WTC11 (cell line): ENCODE results near the gene BTBD7. TPM values are rescaled to one million over a fixed set of nuclear protein-coding genes. Genes with fewer than 3 reads are reported as not detected.
A peak's percentile ranks its signal among the peaks of the same experiment; 100 is the strongest.

Experiments used
- ATAC-seq: fragments of 200-7000 bp; cut with Tn5 transposase; 2 replicates; pipeline ENCODE4 v1.10.0; 2021; ENCODE audit warnings: mild to moderate bottlenecking, moderate library complexity
- CTCF ChIA-PET: fragments of 300-600 bp; sonication (Branson Sonifier 250); formaldehyde crosslinking; loops from one replicate; lab custom pipeline; 2021; ENCODE audit warnings: antibody characterized with exemption; lab: Charles Lee
- POLR2A ChIA-PET: fragments of 350-600 bp; sonication (Branson Sonifier 250); formaldehyde crosslinking; loops from one replicate; lab custom pipeline; 2021; ENCODE audit warnings: antibody characterized with exemption; lab: Charles Lee
- DNase-seq: peaks from one replicate; pipeline ENCODE4 v3.0.0; 2021; ENCODE audit warnings: low spot score
- H3K27ac Mint-ChIP-seq: 2 replicates; pipeline ENCODE4 v1.8.0; 2021; ENCODE audit warnings: mixed read lengths
- H3K27me3 Mint-ChIP-seq: 2 replicates; pipeline ENCODE4 v1.8.0; 2021; ENCODE audit warnings: low read depth, mild to moderate bottlenecking, moderate library complexity, mixed read lengths
- H3K36me3 Mint-ChIP-seq: 2 replicates; pipeline ENCODE4 v1.8.0; 2021; ENCODE audit warnings: mixed read lengths
- H3K4me1 Mint-ChIP-seq: 2 replicates; pipeline ENCODE4 v1.8.0; 2022; ENCODE audit warnings: mixed read lengths
- H3K4me3 Mint-ChIP-seq: 2 replicates; pipeline ENCODE4 v1.8.0; 2021; ENCODE audit warnings: mild to moderate bottlenecking, moderate library complexity, mixed read lengths
- H3K9me3 Mint-ChIP-seq: 2 replicates; pipeline ENCODE4 v1.8.0; 2021; ENCODE audit warnings: mixed read lengths
- CBFB ChIP-seq: sonication (generic); formaldehyde crosslinking; IDR thresholded peaks from 2 replicates; pipeline ENCODE4 v1.8.1; 2022; ENCODE audit warnings: mild to moderate bottlenecking, low read depth, missing genetic modification reagents
- ELF4 ChIP-seq: sonication (generic); formaldehyde crosslinking; IDR thresholded peaks from 2 replicates; pipeline ENCODE4 v1.8.1; 2022; ENCODE audit warnings: low read depth, mild to moderate bottlenecking, moderate library complexity, missing genetic modification reagents
- ESRRA ChIP-seq: sonication (generic); formaldehyde crosslinking; IDR thresholded peaks from 2 replicates; pipeline ENCODE4 v1.8.1; 2022; ENCODE audit warnings: mild to moderate bottlenecking, missing genetic modification reagents, borderline replicate concordance
- FOXK1 ChIP-seq: sonication (generic); formaldehyde crosslinking; IDR thresholded peaks from 2 replicates; pipeline ENCODE4 v1.8.0; 2022; ENCODE audit warnings: mild to moderate bottlenecking, moderate library complexity, missing genetic modification reagents
- GABPB1 ChIP-seq: sonication (generic); formaldehyde crosslinking; IDR thresholded peaks from 2 replicates; pipeline ENCODE4 v1.8.1; 2023; ENCODE audit warnings: mild to moderate bottlenecking, missing genetic modification reagents
- MYBL2 ChIP-seq: sonication (generic); formaldehyde crosslinking; IDR thresholded peaks from 2 replicates; pipeline ENCODE4 v1.8.1; 2023; ENCODE audit warnings: mild to moderate bottlenecking, moderate library complexity, missing genetic modification reagents
- NFATC4 ChIP-seq: fragments of 250-450 bp; sonication (Bioruptor Pico); IDR thresholded peaks from 2 replicates; pipeline ENCODE4 v1.9.0; 2021; ENCODE audit warnings: mild to moderate bottlenecking
- OVOL2 ChIP-seq: fragments of 250-450 bp; sonication (Bioruptor Pico); IDR thresholded peaks from 2 replicates; pipeline ENCODE4 v1.9.0; 2021; ENCODE audit warnings: mild to moderate bottlenecking, borderline replicate concordance
- SOX15 ChIP-seq: fragments of 250-450 bp; sonication (Bioruptor Pico); IDR thresholded peaks from 2 replicates; pipeline ENCODE4 v1.9.0; 2021; ENCODE audit warnings: mild to moderate bottlenecking
- SP1 ChIP-seq: sonication (generic); formaldehyde crosslinking; conservative IDR thresholded peaks from 2 replicates; pipeline ENCODE4 v1.8.1; 2022; ENCODE audit warnings: missing genetic modification reagents
- TEAD1 ChIP-seq: sonication (generic); formaldehyde crosslinking; IDR thresholded peaks from 2 replicates; pipeline ENCODE4 v1.8.0; 2022; ENCODE audit warnings: mild to moderate bottlenecking, missing genetic modification reagents
- ZNF219 ChIP-seq: sonication (generic); formaldehyde crosslinking; IDR thresholded peaks from 2 replicates; pipeline ENCODE4 v1.8.0; 2023; ENCODE audit warnings: missing genetic modification reagents, mild to moderate bottlenecking, borderline replicate concordance
- total RNA-seq: library from RNA; stranded (reverse); gene quantifications from 3 replicates; pipeline ENCODE4 v1.2.3, GENCODE V29; 2021
- TF ChIP-seq, protein P1 (sequence below): sonication (generic); formaldehyde crosslinking; conservative IDR thresholded peaks from 2 replicates; pipeline ENCODE4 v1.8.1; 2022; ENCODE audit warnings: mild to moderate bottlenecking, missing genetic modification reagents
- TF ChIP-seq, protein P2 (sequence below): sonication (generic); formaldehyde crosslinking; IDR thresholded peaks from 2 replicates; pipeline ENCODE4 v1.8.1; 2023; ENCODE audit warnings: mild to moderate bottlenecking, missing genetic modification reagents, moderate library complexity
- TF ChIP-seq, protein P3 (sequence below): sonication (generic); formaldehyde crosslinking; IDR thresholded peaks from 2 replicates; pipeline ENCODE4 v1.8.1; 2022; ENCODE audit warnings: mild to moderate bottlenecking, moderate library complexity, missing genetic modification reagents
- TF ChIP-seq, protein P4 (sequence below): sonication (generic); formaldehyde crosslinking; conservative IDR thresholded peaks from 2 replicates; pipeline ENCODE4 v1.8.1; 2023; ENCODE audit warnings: mild to moderate bottlenecking, low read depth, missing genetic modification reagents, moderate library complexity
- TF ChIP-seq, protein P5 (sequence below): sonication (generic); formaldehyde crosslinking; IDR thresholded peaks from 2 replicates; pipeline ENCODE4 v1.8.0; 2022; ENCODE audit warnings: missing genetic modification reagents
- TF ChIP-seq, protein P6 (sequence below): fragments of 250-450 bp; sonication (Bioruptor Pico); IDR thresholded peaks from 2 replicates; pipeline ENCODE4 v1.9.0; 2021; ENCODE audit warnings: mild to moderate bottlenecking
- TF ChIP-seq, protein P7 (sequence below): fragments of 250-450 bp; sonication (Bioruptor Pico); IDR thresholded peaks from 2 replicates; pipeline ENCODE4 v1.8.0; 2021; ENCODE audit warnings: mild to moderate bottlenecking
- TF ChIP-seq, protein P8 (sequence below): fragments of 200-600 bp; IDR thresholded peaks from 2 replicates; pipeline ENCODE4 v1.8.0; 2022; ENCODE audit warnings: antibody characterized with exemption
- TF ChIP-seq, protein P9 (sequence below): sonication (generic); formaldehyde crosslinking; IDR thresholded peaks from 2 replicates; pipeline ENCODE4 v1.8.0; 2023; ENCODE audit warnings: missing genetic modification reagents

BTBD7 gene
- total RNA-seq, 1 experiment from 2014 or later, result 34.1 TPM

DNA sequence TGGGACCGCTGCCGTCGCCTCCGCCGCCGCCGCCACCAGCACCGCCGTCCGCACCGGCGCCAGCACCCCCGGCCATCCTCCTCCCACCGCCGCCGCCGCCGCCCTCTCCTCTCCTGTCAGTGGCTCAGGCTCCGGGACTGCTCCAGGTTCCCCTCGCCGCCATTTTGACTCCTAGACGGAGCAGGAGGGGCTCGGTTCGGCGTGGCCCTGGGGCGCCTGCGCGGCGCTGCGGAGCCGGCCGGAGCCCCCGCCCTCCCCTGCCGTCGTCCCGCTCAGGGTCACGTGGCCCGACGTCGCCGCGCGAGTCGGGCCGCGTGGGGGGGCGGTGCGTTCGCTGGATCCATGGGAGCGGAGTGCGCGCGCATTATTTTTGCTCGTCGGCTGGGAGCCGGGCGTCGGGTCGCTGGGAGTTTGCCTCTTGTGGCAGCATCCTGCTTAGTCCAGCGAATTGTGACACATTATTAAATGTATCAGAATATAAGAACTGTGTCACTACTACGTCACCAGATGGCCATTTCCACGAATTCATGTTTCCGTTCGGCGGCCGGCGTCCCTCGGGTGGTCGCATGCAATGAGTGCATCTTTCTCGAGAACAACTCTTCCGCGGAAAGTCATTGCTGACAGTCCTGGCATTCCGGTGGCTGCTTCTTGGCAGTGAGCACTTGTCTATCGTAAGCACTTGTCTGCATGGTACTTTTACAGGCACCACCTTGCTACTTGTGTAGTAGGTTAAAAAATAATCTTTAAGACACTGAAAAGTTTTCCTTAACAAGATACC, at the start of gene BTBD7 (continued):
- TF ChIP-seq OVOL2 (CRISPR knock-in tag) (no peak), SOX15 (CRISPR knock-in tag) (no peak), TEAD1 (CRISPR knock-in tag) (peak; percentile 44; the same call in 1 of the 2 replicates), MYBL2 (CRISPR knock-in tag) (0 out of 2 replicates have a peak, but pooled peaks have one; percentile 36), NFATC4 (CRISPR knock-in tag) (no peak), GABPB1 (CRISPR knock-in tag) (peak; percentile 16; the same call in 1 of the 2 replicates), SP1 (CRISPR knock-in tag) (peak; percentile 63; the same call in 1 of the 2 replicates), ELF4 (0 out of 2 replicates have a peak, but pooled peaks have one; percentile 75), ESRRA (CRISPR knock-in tag) (0 out of 2 replicates have a peak, but pooled peaks have one; percentile 72), FOXK1 (CRISPR knock-in tag) (peak; percentile 60; the same call in 1 of the 2 replicates)
- TF ChIP-seq, protein P1, sequence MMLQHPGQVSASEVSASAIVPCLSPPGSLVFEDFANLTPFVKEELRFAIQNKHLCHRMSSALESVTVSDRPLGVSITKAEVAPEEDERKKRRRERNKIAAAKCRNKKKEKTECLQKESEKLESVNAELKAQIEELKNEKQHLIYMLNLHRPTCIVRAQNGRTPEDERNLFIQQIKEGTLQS (CRISPR knock-in tag), result no peak
- TF ChIP-seq, protein P2, sequence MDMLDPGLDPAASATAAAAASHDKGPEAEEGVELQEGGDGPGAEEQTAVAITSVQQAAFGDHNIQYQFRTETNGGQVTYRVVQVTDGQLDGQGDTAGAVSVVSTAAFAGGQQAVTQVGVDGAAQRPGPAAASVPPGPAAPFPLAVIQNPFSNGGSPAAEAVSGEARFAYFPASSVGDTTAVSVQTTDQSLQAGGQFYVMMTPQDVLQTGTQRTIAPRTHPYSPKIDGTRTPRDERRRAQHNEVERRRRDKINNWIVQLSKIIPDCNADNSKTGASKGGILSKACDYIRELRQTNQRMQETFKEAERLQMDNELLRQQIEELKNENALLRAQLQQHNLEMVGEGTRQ, result peak; percentile 97
- TF ChIP-seq, protein P3, sequence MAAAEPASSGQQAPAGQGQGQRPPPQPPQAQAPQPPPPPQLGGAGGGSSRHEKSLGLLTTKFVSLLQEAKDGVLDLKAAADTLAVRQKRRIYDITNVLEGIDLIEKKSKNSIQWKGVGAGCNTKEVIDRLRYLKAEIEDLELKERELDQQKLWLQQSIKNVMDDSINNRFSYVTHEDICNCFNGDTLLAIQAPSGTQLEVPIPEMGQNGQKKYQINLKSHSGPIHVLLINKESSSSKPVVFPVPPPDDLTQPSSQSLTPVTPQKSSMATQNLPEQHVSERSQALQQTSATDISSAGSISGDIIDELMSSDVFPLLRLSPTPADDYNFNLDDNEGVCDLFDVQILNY (CRISPR knock-in tag), result peak; percentile 91; the same call in 1 of the 2 replicates
- TF ChIP-seq, protein P4, sequence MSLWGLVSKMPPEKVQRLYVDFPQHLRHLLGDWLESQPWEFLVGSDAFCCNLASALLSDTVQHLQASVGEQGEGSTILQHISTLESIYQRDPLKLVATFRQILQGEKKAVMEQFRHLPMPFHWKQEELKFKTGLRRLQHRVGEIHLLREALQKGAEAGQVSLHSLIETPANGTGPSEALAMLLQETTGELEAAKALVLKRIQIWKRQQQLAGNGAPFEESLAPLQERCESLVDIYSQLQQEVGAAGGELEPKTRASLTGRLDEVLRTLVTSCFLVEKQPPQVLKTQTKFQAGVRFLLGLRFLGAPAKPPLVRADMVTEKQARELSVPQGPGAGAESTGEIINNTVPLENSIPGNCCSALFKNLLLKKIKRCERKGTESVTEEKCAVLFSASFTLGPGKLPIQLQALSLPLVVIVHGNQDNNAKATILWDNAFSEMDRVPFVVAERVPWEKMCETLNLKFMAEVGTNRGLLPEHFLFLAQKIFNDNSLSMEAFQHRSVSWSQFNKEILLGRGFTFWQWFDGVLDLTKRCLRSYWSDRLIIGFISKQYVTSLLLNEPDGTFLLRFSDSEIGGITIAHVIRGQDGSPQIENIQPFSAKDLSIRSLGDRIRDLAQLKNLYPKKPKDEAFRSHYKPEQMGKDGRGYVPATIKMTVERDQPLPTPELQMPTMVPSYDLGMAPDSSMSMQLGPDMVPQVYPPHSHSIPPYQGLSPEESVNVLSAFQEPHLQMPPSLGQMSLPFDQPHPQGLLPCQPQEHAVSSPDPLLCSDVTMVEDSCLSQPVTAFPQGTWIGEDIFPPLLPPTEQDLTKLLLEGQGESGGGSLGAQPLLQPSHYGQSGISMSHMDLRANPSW (CRISPR knock-in tag), result no peak

DNA sequence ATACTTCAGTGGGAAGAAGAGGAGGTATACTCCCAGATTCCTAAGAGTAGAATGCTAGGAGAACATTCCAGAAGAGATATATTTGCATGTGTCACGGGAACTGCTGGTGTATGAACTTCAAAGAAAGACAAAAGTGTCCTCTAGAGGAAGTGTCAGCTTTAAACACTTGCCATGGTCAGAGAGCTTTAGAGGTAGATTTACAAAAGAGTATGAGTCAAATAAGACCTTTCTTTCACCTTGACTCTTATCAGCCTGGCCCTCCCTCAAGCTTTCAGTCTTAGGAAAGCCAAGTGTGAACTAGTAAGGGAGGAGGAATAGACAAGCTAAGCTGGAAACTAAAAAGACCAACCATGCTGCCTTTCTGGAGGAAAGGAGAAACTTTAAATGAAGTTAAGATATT, 48.8 kb upstream of the BTBD7 start:
- Mint-ChIP-seq H3K4me3 (no peak overlapping the region), H3K27ac (no peak overlapping the region), H3K4me1 (no peaks in the 10 kb centered on the region), H3K9me3 (peaks cover 17% of the 10 kb centered on the region), H3K36me3 (peaks cover 3% of the 10 kb centered on the region; the same call in 1 of the 2 replicates), H3K27me3 (peaks cover 3% of the 10 kb centered on the region)
- ChIA-PET POLR2A (no interaction called here), CTCF (no interaction called here)
- no peak for DNase-seq
- no peak for ATAC-seq
- TF ChIP-seq, protein P5, sequence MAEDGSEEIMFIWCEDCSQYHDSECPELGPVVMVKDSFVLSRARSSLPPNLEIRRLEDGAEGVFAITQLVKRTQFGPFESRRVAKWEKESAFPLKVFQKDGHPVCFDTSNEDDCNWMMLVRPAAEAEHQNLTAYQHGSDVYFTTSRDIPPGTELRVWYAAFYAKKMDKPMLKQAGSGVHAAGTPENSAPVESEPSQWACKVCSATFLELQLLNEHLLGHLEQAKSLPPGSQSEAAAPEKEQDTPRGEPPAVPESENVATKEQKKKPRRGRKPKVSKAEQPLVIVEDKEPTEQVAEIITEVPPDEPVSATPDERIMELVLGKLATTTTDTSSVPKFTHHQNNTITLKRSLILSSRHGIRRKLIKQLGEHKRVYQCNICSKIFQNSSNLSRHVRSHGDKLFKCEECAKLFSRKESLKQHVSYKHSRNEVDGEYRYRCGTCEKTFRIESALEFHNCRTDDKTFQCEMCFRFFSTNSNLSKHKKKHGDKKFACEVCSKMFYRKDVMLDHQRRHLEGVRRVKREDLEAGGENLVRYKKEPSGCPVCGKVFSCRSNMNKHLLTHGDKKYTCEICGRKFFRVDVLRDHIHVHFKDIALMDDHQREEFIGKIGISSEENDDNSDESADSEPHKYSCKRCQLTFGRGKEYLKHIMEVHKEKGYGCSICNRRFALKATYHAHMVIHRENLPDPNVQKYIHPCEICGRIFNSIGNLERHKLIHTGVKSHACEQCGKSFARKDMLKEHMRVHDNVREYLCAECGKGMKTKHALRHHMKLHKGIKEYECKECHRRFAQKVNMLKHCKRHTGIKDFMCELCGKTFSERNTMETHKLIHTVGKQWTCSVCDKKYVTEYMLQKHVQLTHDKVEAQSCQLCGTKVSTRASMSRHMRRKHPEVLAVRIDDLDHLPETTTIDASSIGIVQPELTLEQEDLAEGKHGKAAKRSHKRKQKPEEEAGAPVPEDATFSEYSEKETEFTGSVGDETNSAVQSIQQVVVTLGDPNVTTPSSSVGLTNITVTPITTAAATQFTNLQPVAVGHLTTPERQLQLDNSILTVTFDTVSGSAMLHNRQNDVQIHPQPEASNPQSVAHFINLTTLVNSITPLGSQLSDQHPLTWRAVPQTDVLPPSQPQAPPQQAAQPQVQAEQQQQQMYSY (CRISPR knock-in tag), result no peak
- TF ChIP-seq, protein P6, sequence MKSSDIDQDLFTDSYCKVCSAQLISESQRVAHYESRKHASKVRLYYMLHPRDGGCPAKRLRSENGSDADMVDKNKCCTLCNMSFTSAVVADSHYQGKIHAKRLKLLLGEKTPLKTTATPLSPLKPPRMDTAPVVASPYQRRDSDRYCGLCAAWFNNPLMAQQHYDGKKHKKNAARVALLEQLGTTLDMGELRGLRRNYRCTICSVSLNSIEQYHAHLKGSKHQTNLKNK, result no peak
- TF ChIP-seq, protein P7, sequence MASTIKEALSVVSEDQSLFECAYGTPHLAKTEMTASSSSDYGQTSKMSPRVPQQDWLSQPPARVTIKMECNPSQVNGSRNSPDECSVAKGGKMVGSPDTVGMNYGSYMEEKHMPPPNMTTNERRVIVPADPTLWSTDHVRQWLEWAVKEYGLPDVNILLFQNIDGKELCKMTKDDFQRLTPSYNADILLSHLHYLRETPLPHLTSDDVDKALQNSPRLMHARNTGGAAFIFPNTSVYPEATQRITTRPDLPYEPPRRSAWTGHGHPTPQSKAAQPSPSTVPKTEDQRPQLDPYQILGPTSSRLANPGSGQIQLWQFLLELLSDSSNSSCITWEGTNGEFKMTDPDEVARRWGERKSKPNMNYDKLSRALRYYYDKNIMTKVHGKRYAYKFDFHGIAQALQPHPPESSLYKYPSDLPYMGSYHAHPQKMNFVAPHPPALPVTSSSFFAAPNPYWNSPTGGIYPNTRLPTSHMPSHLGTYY (CRISPR knock-in tag), result no peak
- TF ChIP-seq, protein P8, sequence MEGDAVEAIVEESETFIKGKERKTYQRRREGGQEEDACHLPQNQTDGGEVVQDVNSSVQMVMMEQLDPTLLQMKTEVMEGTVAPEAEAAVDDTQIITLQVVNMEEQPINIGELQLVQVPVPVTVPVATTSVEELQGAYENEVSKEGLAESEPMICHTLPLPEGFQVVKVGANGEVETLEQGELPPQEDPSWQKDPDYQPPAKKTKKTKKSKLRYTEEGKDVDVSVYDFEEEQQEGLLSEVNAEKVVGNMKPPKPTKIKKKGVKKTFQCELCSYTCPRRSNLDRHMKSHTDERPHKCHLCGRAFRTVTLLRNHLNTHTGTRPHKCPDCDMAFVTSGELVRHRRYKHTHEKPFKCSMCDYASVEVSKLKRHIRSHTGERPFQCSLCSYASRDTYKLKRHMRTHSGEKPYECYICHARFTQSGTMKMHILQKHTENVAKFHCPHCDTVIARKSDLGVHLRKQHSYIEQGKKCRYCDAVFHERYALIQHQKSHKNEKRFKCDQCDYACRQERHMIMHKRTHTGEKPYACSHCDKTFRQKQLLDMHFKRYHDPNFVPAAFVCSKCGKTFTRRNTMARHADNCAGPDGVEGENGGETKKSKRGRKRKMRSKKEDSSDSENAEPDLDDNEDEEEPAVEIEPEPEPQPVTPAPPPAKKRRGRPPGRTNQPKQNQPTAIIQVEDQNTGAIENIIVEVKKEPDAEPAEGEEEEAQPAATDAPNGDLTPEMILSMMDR, result no peak
- TF ChIP-seq ZNF219 (no peak), CBFB (CRISPR knock-in tag) (no peak), OVOL2 (CRISPR knock-in tag) (no peak)
- TF ChIP-seq, protein P9, sequence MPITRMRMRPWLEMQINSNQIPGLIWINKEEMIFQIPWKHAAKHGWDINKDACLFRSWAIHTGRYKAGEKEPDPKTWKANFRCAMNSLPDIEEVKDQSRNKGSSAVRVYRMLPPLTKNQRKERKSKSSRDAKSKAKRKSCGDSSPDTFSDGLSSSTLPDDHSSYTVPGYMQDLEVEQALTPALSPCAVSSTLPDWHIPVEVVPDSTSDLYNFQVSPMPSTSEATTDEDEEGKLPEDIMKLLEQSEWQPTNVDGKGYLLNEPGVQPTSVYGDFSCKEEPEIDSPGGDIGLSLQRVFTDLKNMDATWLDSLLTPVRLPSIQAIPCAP (CRISPR knock-in tag), result no peak
